ENCODE measurements around the gene ADAM22.

DNA sequence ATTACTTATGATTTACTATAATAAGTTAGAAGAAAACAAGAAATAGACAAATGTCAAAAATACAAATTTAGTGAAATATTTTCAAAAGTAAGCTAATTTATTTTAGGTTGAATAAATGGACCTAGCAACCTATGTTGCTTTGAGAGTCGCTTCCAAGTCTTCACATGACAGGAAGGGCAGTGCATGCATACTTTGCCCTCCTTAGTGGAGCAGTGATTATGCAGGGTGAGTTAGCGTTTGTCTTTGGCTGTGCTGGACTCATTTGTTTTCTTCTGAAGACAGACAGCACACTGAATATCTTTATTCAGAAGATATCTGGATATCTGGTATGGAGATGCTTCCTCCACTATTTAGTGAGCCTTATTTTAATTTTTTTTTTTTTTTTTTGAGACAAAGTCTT, 183.3 kb downstream of the ADAM22 start:
- TF ChIP-seq, protein P1, sequence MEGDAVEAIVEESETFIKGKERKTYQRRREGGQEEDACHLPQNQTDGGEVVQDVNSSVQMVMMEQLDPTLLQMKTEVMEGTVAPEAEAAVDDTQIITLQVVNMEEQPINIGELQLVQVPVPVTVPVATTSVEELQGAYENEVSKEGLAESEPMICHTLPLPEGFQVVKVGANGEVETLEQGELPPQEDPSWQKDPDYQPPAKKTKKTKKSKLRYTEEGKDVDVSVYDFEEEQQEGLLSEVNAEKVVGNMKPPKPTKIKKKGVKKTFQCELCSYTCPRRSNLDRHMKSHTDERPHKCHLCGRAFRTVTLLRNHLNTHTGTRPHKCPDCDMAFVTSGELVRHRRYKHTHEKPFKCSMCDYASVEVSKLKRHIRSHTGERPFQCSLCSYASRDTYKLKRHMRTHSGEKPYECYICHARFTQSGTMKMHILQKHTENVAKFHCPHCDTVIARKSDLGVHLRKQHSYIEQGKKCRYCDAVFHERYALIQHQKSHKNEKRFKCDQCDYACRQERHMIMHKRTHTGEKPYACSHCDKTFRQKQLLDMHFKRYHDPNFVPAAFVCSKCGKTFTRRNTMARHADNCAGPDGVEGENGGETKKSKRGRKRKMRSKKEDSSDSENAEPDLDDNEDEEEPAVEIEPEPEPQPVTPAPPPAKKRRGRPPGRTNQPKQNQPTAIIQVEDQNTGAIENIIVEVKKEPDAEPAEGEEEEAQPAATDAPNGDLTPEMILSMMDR (IDR thresholded peaks at IDR 0.05) = no peak
- TF ChIP-seq EZH2 (IDR thresholded peaks at IDR 0.05; ENCODE audit: borderline replicate concordance, insufficient read depth, low read depth, low read length, poor library complexity, severe bottlenecking) = no peak
